Colonic mucosa (tissue), 4 donors: ENCODE results near the gene ANKS1B. TPM values are rescaled to one million over a fixed set of nuclear protein-coding genes. Genes with fewer than 3 reads are reported as not detected.

Source experiments
- DNase-seq: peaks from one replicate; pipeline ENCODE4 v3.0.0-alpha.2; 2020
- H3K27ac ChIP-seq: fragments of 200-600 bp; one replicate; pipeline ENCODE4 v1.8.0; 2021
- H3K27me3 ChIP-seq: fragments of 200-600 bp; one replicate; pipeline ENCODE4 v1.8.0; 2021
- H3K36me3 ChIP-seq: fragments of 200-600 bp; one replicate; pipeline ENCODE4 v1.8.0; 2021
- H3K4me1 ChIP-seq: fragments of 200-600 bp; one replicate; pipeline ENCODE4 v1.8.0; 2021; ENCODE audit warnings: mild to moderate bottlenecking
- H3K4me3 ChIP-seq: fragments of 200-600 bp; one replicate; pipeline ENCODE4 v1.8.0; 2021
- H3K9ac ChIP-seq, 2 donors: one replicate each; pipeline ENCODE4 v1.7.0; 2013; ENCODE audit warnings: control low read depth in 2 of 2, low read depth in 2 of 2, low read length in 2 of 2
- H3K9me3 ChIP-seq: fragments of 200-600 bp; one replicate; pipeline ENCODE4 v1.8.0; 2021
- intact Hi-C: fragments of 100-400 bp; cut with DNase I; formaldehyde crosslinking; loops from one replicate; pipeline ENCODE4 v1.14.1; 2022
- total RNA-seq, 2 donors: library from RNA; stranded (reverse); fragmentation: NEBNext Ultra II Directional in 1 of 2; extraction: Animal tissue kit (Norgen Biotek cat#: 25700) in 1 of 2; gene quantifications; one replicate each; pipeline ENCODE4 v1.2.1, GENCODE V29; 2021
- TF ChIP-seq, protein P1 (sequence below): fragments of 200-600 bp; IDR thresholded peaks from one replicate; pipeline ENCODE4 v1.8.0; 2022; ENCODE audit warnings: antibody characterized with exemption, mild to moderate bottlenecking
- donor health status: healthy.
- donor health status: DM: no; HTN: no; CAD: no.
- donor health status: DM: no; HTN: no; CAD: no.

ANKS1B gene
- total RNA-seq, 2 donors from 2014 or later = 1.7 to 3.3 TPM

- Histone ChIP-seq H3K4me1 (no peaks in the 10 kb centered on the region), H3K27ac (no peak overlapping the region), H3K36me3 (no peaks in the 10 kb centered on the region), H3K9me3 (no peaks in the 10 kb centered on the region), H3K4me3 (no peak overlapping the region), H3K27me3 (no peaks in the 10 kb centered on the region), H3K9ac (no peak overlapping the region)
- intact Hi-C loops = loop anchor here (10.0 kb wide), 1 partner anchor 273 kb away; no protein-coding TSS in a partner anchor
- no peak for DNase-seq
- TF ChIP-seq, protein P1, sequence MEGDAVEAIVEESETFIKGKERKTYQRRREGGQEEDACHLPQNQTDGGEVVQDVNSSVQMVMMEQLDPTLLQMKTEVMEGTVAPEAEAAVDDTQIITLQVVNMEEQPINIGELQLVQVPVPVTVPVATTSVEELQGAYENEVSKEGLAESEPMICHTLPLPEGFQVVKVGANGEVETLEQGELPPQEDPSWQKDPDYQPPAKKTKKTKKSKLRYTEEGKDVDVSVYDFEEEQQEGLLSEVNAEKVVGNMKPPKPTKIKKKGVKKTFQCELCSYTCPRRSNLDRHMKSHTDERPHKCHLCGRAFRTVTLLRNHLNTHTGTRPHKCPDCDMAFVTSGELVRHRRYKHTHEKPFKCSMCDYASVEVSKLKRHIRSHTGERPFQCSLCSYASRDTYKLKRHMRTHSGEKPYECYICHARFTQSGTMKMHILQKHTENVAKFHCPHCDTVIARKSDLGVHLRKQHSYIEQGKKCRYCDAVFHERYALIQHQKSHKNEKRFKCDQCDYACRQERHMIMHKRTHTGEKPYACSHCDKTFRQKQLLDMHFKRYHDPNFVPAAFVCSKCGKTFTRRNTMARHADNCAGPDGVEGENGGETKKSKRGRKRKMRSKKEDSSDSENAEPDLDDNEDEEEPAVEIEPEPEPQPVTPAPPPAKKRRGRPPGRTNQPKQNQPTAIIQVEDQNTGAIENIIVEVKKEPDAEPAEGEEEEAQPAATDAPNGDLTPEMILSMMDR = no peak
Measured at GRCh38 chr12:98997899-98998298, 986.8 kb downstream of the ANKS1B start.

- DNase-seq = no peak
Measured at GRCh38 chr12:98990648-98991047, 994.1 kb downstream of the ANKS1B start.

GRCh38 chr12:98985156-98985555, 999.6 kb downstream of the ANKS1B start:
- Histone ChIP-seq H3K9me3 (no peaks in the 10 kb centered on the region), H3K4me1 (no peaks in the 10 kb centered on the region), H3K36me3 (no peaks in the 10 kb centered on the region), H3K9ac (no peak overlapping the region), H3K27me3 (no peaks in the 10 kb centered on the region), H3K27ac (no peak overlapping the region), H3K4me3 (no peak overlapping the region)
- TF ChIP-seq, protein P1 = no peak
- intact Hi-C loops = no loop called here
- DNase-seq = no peak

More at GRCh38 chr12:98990648-98991047, 994.1 kb downstream of the ANKS1B start:
- Histone ChIP-seq H3K27ac (no peak overlapping the region), H3K4me1 (no peaks in the 10 kb centered on the region), H3K36me3 (no peaks in the 10 kb centered on the region), H3K27me3 (no peaks in the 10 kb centered on the region), H3K4me3 (no peak overlapping the region), H3K9ac (no peak overlapping the region), H3K9me3 (no peaks in the 10 kb centered on the region)
- intact Hi-C loops = loop anchor here (10.0 kb wide), 1 partner anchor 266 kb away; no protein-coding TSS in a partner anchor
- TF ChIP-seq, protein P1 = no peak

DNA sequence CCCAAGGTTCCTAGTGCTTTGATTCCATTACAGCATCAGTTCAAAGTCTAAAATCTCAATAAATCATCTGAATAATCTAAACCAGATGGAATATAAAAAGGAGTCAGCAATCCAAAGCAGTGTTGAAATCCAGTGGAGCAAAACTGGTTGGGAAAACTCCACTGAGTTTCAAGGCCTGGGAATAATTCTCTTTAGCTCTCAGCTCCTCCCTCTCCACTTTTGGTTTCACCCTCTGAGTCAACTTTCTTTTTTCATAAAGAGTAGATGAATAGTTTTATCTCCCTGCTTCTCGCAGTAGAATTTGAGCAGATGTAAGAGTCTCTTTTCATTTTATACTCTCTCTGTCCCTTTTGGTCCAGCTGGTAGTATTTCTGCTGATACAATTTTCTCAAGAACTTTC, 1001.1 kb downstream of the ANKS1B start:
- no peaks in the 10 kb centered on the region for H3K9me3 ChIP-seq
- no peak overlapping the region for H3K9ac ChIP-seq
- no peak overlapping the region for H3K4me3 ChIP-seq
- H3K36me3 ChIP-seq = no peaks in the 10 kb centered on the region
- TF ChIP-seq, protein P1 = no peak
- no peaks in the 10 kb centered on the region for H3K27me3 ChIP-seq
- intact Hi-C loops = no loop called here
- H3K4me1 ChIP-seq = no peaks in the 10 kb centered on the region
- no peak overlapping the region for H3K27ac ChIP-seq
- DNase-seq = no peak

GRCh38 chr12:98980508-98980907, 1004.2 kb downstream of the ANKS1B start:
- no peaks in the 10 kb centered on the region for H3K36me3 ChIP-seq
- no peak overlapping the region for H3K9ac ChIP-seq
- H3K4me1 ChIP-seq = no peaks in the 10 kb centered on the region
- DNase-seq = no peak
- intact Hi-C loops = no loop called here
- H3K27ac ChIP-seq = no peak overlapping the region
- TF ChIP-seq, protein P1 = no peak
- no peak overlapping the region for H3K4me3 ChIP-seq
- no peaks in the 10 kb centered on the region for H3K9me3 ChIP-seq
- H3K27me3 ChIP-seq = no peaks in the 10 kb centered on the region
